Endometrial microvascular endothelial cells (primary cell): Measurements from ENCODE around the gene FAM90A1. TPM values are rescaled to one million over a fixed set of nuclear protein-coding genes. Genes with fewer than 3 reads are reported as not detected.
"Not testable (repeated sequence)": the region's sequence is repeated elsewhere in the genome, so short reads cannot be mapped to it uniquely, and the experiment has no call there.

Source experiments
- in situ Hi-C: cut with HindIII; loops from 2 replicates; pipeline ENCODE4 v1.10.0; 2017; ENCODE audit warnings: low sequenced_read_pairs, low pct_unique_long_range_greater_than_20kb; ENCODE audit errors: inconsistent ontology term
- total RNA-seq: library from RNA; depleted of rRNA; stranded (reverse); fragments of >200 nt; gene quantifications from one replicate; pipeline ENCODE4 v1.2.3, GENCODE V29; 2015; ENCODE audit errors: inconsistent ontology term

FAM90A1 gene, protein sequence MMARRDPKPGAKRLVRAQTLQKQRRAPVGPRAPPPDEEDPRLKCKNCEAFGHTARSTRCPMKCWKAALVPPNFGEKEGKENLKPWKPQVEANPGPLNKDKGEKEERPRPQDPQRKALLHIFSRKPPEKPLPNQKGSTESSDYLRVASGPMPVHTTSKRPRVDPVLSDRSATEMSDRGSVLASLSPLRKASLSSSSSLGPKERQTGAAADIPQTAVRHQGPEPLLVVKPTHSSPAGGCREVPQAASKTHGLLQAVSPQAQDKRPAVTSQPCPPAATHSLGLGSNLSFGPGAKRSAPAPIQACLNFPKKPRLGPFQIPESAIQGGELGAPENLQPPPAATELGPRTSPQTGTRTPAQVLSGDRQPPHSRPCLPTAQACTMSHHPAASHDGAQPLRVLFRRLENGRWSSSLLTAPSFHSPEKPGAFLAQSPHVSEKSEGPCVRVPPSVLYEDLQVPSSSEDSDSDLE
- not detected for total RNA-seq

DNA sequence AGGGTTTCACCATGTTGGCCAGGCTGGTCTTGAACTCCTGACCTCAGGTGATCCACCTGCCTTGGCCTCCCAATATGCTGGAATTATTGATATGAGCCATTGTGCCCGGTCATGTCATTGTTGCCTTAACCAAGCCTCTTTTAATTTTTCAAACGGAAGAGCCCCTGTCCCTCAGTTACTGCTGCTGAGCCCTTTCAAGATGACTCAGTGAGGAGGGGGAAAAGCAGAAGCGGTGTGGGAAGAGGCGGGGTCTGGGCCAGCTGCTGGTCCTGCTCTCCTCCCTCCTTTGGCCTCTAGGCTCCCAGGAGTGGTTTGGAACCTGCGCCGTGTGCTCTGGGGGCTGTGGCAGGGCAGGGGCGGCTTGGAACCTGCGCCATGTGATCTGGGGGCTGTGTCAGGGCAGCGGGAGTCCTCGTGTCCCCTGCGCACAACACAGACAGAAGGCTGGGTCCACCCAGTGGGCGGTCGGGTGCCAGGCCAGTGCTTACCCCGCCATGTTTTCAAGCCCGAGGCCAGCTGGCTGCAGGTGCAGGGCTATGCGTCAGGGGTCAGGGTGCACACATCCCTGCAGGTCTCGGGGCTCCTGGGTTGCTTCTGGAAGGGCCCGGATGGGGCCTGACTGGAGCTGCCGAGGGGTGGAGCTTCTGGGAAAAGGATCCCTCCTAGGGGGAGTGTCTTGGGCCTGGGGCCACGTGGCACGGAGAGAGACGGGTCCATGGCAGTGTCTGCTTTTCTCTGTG, at the start of gene FAM90A1:
FAM90A1 (minus strand) TSS at position 627 of the 740 bp plus-strand sequence. CDS start 2,786 bp downstream, outside the sequence.
- in situ Hi-C loops = not testable (repeated sequence)

DNA sequence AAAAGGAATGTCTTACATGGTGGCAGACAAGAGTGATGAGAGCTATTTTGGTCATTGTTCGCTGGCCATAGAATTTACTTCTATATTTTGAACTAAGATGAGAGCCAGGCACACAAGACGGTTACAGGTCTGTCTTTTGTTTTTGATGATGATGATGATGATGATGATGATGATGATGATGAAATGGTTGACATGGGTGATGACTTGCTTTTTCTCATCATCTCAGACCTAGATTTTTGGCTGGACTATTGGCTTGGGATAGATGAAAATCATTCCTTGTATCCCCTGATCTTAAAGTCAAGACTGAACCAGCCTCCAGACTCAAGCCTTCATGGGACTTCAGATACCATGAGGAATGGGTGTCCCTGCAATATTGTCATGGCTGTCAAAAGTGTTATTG, 49.0 kb upstream of the FAM90A1 start:
- in situ Hi-C loops = not testable (repeated sequence)

DNA sequence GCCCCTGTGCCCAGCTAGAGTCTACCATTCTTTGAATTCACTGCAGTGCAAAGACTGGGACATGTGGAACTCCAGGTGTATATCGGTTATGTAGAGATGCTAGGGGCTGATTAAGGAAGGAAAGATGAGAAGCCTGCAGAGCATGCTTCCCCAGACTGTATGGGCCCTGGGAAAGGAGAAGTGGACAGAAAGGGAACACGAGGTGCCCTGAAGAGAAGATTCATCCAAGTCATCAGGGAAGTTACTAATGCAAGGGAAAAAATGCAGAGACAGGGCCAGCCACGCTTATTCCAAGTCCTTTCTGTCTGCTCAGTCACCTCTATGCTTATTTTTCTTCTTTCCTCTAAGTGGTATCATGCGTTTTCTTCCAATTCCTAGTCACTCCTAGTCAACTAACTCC, 39.3 kb upstream of the FAM90A1 start:
- in situ Hi-C loops = not testable (repeated sequence)

DNA sequence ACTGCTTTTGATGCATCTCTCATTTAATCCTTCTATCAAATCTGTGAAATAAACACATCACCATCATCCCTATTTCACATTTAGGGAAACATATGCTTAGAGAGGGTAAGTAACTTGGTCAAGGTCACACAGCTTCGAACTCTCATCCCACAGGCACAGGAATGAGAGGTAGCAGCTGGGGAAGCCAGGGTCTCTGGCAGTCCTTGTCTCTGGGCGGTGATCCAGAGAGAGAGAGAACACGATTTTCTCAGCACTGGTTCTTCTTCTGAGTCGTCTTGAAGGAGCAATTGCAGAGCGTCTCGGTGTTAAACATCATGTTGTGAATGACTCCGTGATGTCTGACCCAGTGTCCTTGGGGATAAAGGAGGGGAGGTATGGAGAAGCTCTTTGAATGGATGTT, 36.8 kb upstream of the FAM90A1 start:
- in situ Hi-C loops = not testable (repeated sequence)

DNA sequence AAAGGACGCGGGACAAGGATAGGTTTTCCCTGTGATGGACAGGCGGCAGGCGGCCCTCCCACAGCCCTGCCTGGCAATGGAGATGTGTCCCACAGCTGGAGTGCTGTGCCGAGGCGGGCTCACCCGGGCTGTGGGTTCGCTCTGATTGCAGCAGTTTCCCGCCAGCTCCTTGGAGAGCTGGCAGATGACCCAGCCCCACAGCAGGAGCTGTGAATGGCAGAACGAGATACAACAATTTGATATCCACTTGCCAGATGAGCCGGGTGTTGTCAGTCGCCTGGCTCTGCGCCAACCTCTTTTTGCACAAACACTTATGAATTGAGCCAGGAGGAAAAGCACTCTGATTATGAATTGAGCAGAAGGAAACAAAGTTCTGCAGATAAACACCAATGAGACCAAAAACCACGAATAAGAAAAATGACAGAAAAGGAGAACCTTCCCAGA, 33.7 kb upstream of the FAM90A1 start:
- in situ Hi-C loops = not testable (repeated sequence)

DNA sequence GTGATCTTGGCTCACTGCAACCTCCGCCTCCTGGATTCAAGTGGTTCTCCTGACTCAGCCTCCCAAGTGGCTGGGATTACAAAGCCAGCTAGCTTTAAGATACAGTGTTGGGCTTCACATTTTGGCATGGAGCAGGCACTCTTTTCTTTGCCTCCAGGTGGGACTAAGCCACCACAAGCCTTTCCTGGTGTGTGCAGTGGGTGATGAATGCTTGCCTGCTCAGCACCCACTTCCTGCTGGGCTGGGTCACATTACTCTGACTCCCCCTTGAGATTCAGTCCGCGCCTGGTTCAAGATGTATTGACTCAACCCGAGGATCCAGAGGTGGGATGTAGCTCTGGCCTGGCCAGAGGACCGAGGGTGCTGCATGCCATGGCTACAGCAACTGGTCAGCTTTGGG, 28.9 kb upstream of the FAM90A1 start:
- in situ Hi-C loops = not testable (repeated sequence)

DNA sequence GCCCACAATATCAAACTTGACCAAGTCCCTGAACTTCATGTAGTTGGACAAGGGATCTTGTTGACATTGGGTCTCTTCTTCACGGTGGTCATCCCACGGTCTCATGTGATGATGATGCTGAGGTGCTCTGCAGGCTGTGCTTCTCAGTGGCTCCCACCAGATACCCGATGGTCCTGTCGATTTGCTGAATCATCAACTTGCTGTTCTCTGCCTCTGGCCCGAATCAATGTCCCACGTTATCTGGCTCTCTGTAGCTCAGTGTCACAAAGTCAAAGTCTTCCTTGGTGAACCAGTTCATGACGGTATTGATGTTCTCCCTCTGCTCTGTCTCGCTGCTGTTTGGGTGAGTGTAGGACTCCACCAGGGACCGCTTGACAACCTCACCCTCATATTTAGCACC, 27.3 kb upstream of the FAM90A1 start:
- in situ Hi-C loops = not testable (repeated sequence)

DNA sequence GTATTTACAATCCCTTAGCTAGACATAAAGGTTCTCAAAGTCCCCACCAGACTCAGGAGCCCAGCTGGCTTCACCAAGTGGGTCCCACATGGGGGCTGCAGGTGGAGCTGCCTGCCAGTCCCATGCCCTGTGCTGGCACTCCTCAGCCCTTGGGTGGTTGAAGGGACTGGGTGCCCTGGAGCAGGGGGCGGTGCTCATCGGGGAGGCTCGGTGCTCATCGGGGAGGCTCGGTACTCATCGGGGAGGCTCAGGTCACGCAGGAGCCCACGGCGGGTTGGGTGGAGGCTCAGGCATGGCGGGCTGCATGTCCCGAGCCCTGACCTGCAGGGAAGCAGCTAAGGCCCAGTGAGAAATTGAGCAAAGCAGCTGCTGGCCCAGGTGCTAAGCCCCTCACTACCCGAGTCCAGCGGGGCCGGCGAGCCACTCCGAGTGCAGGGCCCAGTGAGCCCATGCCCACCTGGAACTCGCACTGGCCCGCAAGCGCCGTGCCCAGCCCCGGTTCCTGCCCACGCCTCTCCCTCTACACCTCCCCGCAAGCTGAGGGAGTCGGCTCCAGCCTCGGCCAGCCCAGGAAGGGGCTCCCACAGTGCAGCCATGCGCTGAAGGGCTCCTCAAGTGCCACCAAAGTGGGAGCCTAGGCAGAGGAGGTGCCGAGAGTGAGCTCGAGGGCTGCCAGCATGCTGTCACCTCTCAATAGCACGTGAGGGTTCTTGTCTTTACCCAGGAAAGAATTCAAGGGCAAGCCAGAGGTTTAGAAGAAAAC, 24.8 kb upstream of the FAM90A1 start:
- in situ Hi-C loops = not testable (repeated sequence)

DNA sequence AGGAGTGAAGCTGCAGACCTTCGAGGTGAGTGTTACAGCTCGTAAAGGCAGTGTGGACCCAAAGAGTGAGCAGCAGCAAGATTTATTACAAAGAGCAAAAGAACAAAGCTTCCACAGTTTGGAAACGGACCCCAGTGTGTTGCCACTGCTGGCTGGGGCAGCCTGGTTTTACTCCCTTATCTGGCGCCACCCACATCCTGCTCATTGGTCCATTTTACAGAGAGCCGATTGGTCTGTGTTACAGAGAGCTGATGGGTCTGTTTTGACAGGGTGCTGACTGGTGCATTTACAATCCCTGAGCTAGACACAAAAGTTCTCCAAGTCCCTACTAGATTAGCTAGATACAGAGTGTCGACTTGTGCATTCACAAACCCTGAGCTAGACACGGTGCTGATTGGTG, 24.2 kb upstream of the FAM90A1 start:
- in situ Hi-C loops = not testable (repeated sequence)

DNA sequence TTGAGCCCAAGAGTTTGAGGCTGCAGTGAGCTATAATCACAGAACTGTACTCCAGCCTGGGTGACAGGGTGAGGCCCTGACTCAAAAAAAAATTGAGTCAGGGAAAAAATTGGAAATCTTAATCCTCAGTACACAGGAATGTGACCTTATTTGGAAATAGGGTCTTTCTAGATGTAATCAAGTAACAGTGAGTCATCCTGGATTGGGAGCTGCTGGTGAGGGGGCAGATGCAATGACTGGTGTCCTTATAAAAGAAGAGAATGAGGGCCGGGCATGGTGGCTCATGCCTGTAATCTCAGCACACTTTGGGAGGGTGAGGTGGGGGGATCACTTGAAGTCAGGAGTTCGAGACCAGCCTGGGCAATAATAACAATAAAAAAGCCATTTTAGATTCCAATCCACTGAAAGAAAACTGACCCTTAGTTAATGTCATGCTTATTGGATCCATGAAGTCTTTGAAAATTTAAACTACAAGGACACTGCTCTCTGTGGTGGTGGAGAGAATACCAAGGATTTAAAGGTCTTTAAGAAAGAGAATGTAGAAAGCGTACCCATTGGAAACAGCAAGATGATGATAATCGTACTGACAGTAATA, 19.6 kb upstream of the FAM90A1 start:
- in situ Hi-C loops = not testable (repeated sequence)

DNA sequence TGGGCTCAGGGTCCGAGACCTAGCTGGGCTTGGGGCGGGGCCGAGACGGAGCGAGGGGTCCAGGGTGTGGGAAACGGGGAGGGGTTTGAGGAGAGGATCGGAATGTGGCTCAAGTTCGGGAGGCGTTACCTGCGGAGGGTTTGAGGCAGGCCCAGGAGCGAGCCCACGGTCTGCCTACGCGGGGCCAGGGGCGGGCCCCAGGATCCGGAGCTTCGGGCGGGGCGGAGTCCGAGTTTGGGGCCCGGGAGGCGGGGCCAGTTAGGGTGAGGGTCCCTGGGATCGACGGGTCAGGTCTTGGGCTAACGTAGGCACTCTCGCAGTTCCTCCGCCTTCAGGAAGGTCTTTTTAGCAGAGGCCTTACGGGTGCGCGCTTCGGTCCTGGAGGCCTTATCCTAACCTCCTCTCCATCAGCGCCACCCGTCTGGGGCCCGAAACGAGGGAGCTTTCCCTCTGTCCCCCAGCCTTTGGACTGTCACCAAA, 16.3 kb upstream of the FAM90A1 start:
- in situ Hi-C loops = not testable (repeated sequence)

DNA sequence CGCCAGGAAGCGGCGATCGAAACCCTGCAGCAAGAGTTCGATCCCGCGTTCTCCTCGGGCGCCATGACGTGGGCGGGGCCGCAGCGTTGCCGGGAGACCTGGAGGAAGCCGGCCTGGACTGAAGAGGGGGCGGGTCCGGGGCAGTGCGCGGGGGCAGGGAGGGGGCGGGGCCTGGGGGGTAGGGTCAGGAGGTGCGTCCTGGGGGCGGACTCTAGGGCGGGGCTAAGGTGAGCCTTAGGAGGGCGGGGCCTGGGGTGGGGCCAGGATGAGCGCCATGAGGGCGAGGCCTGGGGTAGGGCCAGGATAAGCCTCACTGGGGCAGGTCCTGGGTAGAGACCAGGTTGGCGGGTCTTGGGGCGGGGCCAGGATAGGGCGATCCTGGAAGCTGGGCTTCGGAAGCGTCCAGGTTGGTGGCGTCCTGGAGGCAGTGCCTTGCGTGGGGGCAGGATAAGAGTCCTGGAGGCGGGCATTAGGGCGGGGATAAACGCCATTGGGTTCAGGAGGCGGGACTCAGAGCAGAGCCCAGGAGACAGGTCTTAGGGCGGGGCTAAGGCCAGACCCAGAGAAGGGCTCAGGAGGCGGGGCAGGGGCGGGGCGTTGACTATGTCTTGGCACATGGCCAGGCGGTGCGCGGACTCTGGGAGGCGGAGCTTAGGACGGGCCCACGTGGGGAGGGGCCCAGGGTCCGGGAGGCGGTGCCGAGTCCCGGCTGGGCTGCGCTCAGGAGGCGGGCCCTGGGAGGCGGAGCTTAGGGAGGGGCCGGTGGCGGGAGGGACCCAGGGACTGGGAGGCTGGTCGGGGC, 15.7 kb upstream of the FAM90A1 start:
- in situ Hi-C loops = not testable (repeated sequence)

DNA sequence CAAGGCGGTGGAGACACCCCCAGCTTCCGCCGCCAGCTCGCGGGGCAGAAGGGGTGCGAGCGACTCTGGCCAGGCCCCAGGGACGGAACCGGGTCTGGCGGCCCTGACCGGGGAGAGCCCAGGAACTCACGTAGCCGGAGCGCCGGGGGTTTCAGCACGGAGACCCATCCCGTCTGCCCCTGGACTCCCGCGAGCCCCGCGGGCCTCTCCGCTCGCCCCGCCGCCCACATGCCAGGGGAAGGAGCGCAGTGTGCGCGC, 15.1 kb upstream of the FAM90A1 start:
- in situ Hi-C loops = not testable (repeated sequence)

DNA sequence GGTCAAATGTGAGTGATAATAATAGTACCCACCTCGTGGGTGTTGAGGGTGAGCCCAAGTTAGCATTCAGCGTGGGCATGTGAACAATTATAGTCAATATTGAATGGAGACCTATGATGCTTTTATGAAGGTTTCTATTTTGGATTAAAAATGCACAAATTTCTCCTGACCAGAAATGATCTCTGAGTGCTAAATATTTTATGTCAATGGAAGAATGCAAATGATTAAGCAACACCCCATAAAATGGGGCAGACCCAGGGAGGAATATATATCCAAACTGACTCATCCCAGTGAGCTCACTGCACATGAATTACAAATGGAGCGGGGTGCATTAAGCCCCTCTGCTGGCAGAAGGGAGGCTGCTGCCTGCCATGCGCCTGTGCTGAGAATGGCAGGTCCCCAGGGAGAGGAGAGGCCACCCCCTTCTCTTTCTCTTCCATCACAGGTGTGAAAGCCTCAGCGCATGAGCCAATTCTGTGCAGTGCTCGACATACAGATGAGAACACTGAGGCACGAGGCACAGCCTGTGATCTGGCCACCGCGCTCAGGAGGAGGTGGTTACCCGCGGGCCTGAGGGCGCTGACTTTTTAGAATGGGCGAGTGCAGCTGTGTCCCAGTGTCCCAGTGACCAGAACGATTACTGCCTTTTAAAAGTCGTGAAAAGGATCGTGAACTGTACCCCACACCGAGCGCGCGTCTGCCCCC, 14.7 kb upstream of the FAM90A1 start:
- in situ Hi-C loops = not testable (repeated sequence)

DNA sequence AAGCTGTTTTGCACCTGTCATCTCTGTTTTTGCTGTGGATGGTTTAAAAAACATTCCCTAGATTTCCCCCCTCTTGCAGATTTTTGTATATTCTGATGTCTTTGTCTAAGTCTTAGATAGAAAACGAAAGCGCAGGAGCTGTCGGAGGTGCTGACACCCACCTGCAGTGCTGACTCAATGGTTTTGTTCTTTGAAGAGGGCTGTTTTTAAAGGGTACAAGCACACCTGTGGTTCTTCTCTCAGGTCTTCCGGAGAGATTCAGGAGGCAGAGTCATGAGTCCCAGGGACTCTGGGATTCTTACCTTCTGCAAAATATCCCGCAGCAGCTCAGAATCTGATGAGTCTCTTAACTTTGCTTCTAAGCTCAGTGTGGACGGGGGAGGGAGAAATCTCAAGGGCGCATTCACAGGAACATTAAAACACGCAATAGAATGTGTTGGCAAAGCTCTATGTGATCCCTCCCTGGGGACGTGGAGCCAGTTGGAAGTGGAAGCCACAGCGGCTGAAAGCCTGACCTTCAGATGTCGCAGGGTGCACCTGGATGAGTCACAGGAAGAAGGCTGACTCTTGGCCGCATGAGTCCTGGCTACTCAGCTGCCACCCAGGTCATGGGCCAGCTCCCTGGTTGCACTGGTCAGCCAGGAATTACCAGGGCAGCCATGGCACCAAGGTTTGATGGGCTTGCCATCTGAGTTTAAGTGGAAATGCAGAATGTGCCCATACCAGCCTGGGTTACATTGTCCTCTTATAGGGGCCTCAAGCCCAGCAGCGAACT, 13.1 kb upstream of the FAM90A1 start:
- in situ Hi-C loops = not testable (repeated sequence)

DNA sequence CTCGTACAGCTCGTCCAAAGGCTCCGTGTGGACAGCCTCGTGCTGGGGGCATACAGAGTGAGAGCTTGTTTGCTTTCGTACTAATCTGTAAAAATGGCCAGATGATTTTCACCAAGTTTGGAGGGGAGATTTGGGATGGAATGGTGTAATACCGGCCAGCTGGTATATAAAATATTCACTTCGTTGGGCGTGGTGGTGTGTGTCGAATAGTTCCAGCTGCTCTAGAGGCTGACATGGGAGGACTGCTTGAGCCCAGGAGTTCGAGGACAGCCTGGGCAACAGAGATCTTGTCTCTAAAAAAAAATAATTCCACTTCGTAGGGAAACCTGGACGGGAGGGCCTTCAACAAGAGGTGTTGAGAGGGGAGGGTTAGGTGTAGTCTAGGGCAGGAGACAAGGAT, 9.6 kb upstream of the FAM90A1 start:
- in situ Hi-C loops = not testable (repeated sequence)
